Chondrocyte (in vitro differentiated cells): Measurements from ENCODE around the gene COPA. TPM values are rescaled to one million over a fixed set of nuclear protein-coding genes. Genes with fewer than 3 reads are reported as not detected.

Experiments
- DNase-seq: peaks from one replicate; pipeline ENCODE4 v3.0.0; 2021; ENCODE audit warnings: mixed read lengths, low spot score
- H3K27ac Mint-ChIP-seq: one replicate; pipeline ENCODE4 v1.8.0; 2021; ENCODE audit warnings: mild to moderate bottlenecking, moderate library complexity, mixed read lengths; ENCODE audit not compliant: unreplicated experiment
- H3K27me3 Mint-ChIP-seq: 2 replicates; pipeline ENCODE4 v1.8.0; 2021; ENCODE audit warnings: low read depth, mixed read lengths
- H3K36me3 Mint-ChIP-seq: 2 replicates; pipeline ENCODE4 v1.8.0; 2021; ENCODE audit warnings: low read depth, mixed read lengths
- H3K4me1 Mint-ChIP-seq: 2 replicates; pipeline ENCODE4 v1.8.0; 2021; ENCODE audit warnings: low read depth, mild to moderate bottlenecking, mixed read lengths
- H3K4me3 Mint-ChIP-seq: one replicate; pipeline ENCODE4 v1.8.0; 2021; ENCODE audit warnings: mild to moderate bottlenecking, moderate library complexity, mixed read lengths; ENCODE audit not compliant: unreplicated experiment
- H3K9me3 Mint-ChIP-seq: 2 replicates; pipeline ENCODE4 v1.8.0; 2021; ENCODE audit warnings: low read depth, mixed read lengths
- CTCF ChIP-seq: fragments of 200-600 bp; sonication (generic); IDR thresholded peaks from 2 replicates; pipeline ENCODE4 v1.5.0; 2021; ENCODE audit warnings: antibody characterized with exemption, mild to moderate bottlenecking, moderate library complexity
- total RNA-seq: library from RNA; stranded (reverse); gene quantifications from 3 replicates; pipeline ENCODE4 v1.2.1, GENCODE V29; 2021

Gene COPA
- total RNA-seq, 1 donor from 2014 or later = 239 TPM

DNA sequence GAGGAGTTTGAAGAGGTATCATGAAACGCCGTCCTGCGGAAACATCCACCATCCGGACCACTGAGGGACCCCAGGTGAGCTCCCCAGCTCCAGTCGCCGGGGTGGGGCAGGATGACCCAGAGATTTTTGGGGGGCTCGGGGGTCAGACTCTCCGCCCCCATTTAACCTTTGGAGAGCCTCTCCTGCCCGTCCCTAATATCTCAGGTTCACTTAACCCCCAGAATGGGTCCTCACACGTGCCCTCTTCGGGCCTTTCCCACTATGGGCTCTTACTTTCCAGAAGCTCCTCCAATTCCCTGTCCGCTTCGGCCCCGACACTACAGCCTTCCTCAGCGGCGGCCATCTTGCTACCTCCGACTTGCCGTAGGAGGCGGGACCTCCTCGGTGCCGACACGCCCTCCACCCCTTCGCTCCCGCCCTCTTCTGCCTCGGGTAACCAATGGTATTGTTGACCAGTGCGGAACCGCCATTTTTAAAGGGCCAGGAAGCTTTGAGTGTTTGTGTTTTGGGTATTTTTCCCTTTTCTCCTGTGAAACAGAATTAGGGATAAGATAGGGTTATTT is 58.2 kb downstream of the COPA start, which contains the start of gene PEX19:
TSS of gene PEX19 (minus strand) at position 352 of the 563 bp plus-strand sequence. CDS start at position 343, 9 bp downstream.
- Mint-ChIP-seq H3K36me3 (peaks cover 23% of the 10 kb centered on the region), H3K27me3 (no peaks in the 10 kb centered on the region), H3K9me3 (no peaks in the 10 kb centered on the region), H3K4me1 (peaks cover 19% of the 10 kb centered on the region), H3K4me3 (peak within 1 kb of the TSS; percentile 94), H3K27ac (peak within 1 kb of the TSS; percentile 95)
- DNase-seq = peak; percentile 99
- TF ChIP-seq CTCF = no peak

- Mint-ChIP-seq H3K27me3 (no peaks in the 10 kb centered on the region), H3K36me3 (peaks cover 23% of the 10 kb centered on the region), H3K4me3 (peak overlapping the region; percentile 94), H3K9me3 (no peaks in the 10 kb centered on the region), H3K4me1 (peaks cover 19% of the 10 kb centered on the region), H3K27ac (peak overlapping the region; percentile 95)
- DNase-seq = no peak
- no peak for TF ChIP-seq CTCF
These were observed 58.7 kb downstream of the COPA start for GRCh38 chr1:160284220-160284781.

GRCh38 chr1:160282807-160283206 is 60.2 kb downstream of the COPA start:
- peaks cover 19% of the 10 kb centered on the region for H3K4me1 Mint-ChIP-seq
- H3K9me3 Mint-ChIP-seq = no peaks in the 10 kb centered on the region
- H3K27ac Mint-ChIP-seq = peak overlapping the region; percentile 32
- TF ChIP-seq CTCF = no peak
- DNase-seq = no peak
- H3K4me3 Mint-ChIP-seq = no peak overlapping the region
- H3K36me3 Mint-ChIP-seq = peaks cover 31% of the 10 kb centered on the region
- no peaks in the 10 kb centered on the region for H3K27me3 Mint-ChIP-seq

- DNase-seq = no peak
- no peaks in the 10 kb centered on the region for H3K4me1 Mint-ChIP-seq
- H3K27ac Mint-ChIP-seq = no peak overlapping the region
- no peak overlapping the region for H3K4me3 Mint-ChIP-seq
- H3K27me3 Mint-ChIP-seq = no peaks in the 10 kb centered on the region
- TF ChIP-seq CTCF = no peak
- no peaks in the 10 kb centered on the region for H3K9me3 Mint-ChIP-seq
- H3K36me3 Mint-ChIP-seq = peaks cover 37% of the 10 kb centered on the region
These were observed 65.1 kb downstream of the COPA start for GRCh38 chr1:160277987-160278386.

- Mint-ChIP-seq H3K4me3 (no peak overlapping the region), H3K27me3 (peaks cover 3% of the 10 kb centered on the region), H3K4me1 (no peaks in the 10 kb centered on the region), H3K9me3 (no peaks in the 10 kb centered on the region), H3K27ac (no peak overlapping the region), H3K36me3 (peaks cover 34% of the 10 kb centered on the region)
- TF ChIP-seq CTCF = no peak
- DNase-seq = no peak
These were observed 65.7 kb downstream of the COPA start for GRCh38 chr1:160277330-160277729.
